Lower lobe of right lung (tissue), 2 donors: ENCODE data around the gene AMOTL2. TPM values are rescaled to one million over a fixed set of nuclear protein-coding genes. Genes with fewer than 3 reads are reported as not detected.

Source experiments
- ATAC-seq, 2 donors: fragments of 200-7000 bp; cut with Tn5 transposase; one replicate each; pipeline ENCODE4 v1.9.1; 2020 to 2022; ENCODE audit warnings: mild to moderate bottlenecking in 2 of 2, moderate library complexity in 2 of 2
- DNase-seq: peaks from one replicate; pipeline ENCODE4 v3.0.0-alpha.2; 2020
- H3K27ac ChIP-seq: fragments of 200-600 bp; one replicate; pipeline ENCODE4 v1.8.0; 2022
- H3K27me3 ChIP-seq: fragments of 200-600 bp; one replicate; pipeline ENCODE4 v1.8.0; 2022; ENCODE audit warnings: low read depth
- H3K36me3 ChIP-seq: fragments of 200-600 bp; one replicate; pipeline ENCODE4 v1.8.0; 2022; ENCODE audit warnings: mild to moderate bottlenecking
- H3K4me1 ChIP-seq: fragments of 200-600 bp; one replicate; pipeline ENCODE4 v1.8.0; 2022
- H3K4me3 ChIP-seq: fragments of 200-600 bp; one replicate; pipeline ENCODE4 v1.8.0; 2022; ENCODE audit warnings: mild to moderate bottlenecking
- H3K9me3 ChIP-seq: fragments of 200-600 bp; one replicate; pipeline ENCODE4 v1.8.0; 2022
- CTCF ChIP-seq: fragments of 200-600 bp; IDR thresholded peaks from one replicate; pipeline ENCODE4 v1.8.0; 2022; ENCODE audit warnings: antibody characterized with exemption, mild to moderate bottlenecking
- intact Hi-C: fragments of 100-400 bp; cut with DNase I; formaldehyde crosslinking; loops from one replicate; pipeline ENCODE4 v1.11.0; 2022
- total RNA-seq: library from RNA; stranded (reverse); fragmentation: NEBNext Ultra II Directional; extraction: Animal tissue kit (Norgen Biotek cat#: 25700); gene quantifications from one replicate; pipeline ENCODE4 v1.2.1, GENCODE V29; 2021
- donor health status: DM: no; HTN: yes; CAD: no; lungs with severe emphysema.

Gene AMOTL2
- total RNA-seq, 1 donor from 2014 or later = 77.8 TPM

GRCh38 chr3:134394380-134394779 lies 20.1 kb upstream of the AMOTL2 start:
- Histone ChIP-seq H3K27ac (no peak overlapping the region), H3K4me1 (no peaks in the 10 kb centered on the region), H3K4me3 (no peak overlapping the region), H3K27me3 (no peaks in the 10 kb centered on the region), H3K36me3 (no peaks in the 10 kb centered on the region), H3K9me3 (peaks cover 5% of the 10 kb centered on the region)
- no peak for ATAC-seq
- TF ChIP-seq CTCF = no peak
- intact Hi-C loops = no loop called here
- DNase-seq = no peak

GRCh38 chr3:134393074-134393473 lies 18.8 kb upstream of the AMOTL2 start:
- no peak for ATAC-seq
- TF ChIP-seq CTCF = no peak

GRCh38 chr3:134392336-134392983 lies 18.2 kb upstream of the AMOTL2 start:
- no peak overlapping the region for H3K4me3 ChIP-seq
- ATAC-seq (peak; percentile 42 to 44), DNase-seq (no peak)
- no peaks in the 10 kb centered on the region for H3K27me3 ChIP-seq
- intact Hi-C loops = no loop called here
- H3K36me3 ChIP-seq = no peaks in the 10 kb centered on the region
- H3K9me3 ChIP-seq = peaks cover 5% of the 10 kb centered on the region
- TF ChIP-seq CTCF = no peak
- H3K4me1 ChIP-seq = no peaks in the 10 kb centered on the region
- peak overlapping the region; percentile 24 for H3K27ac ChIP-seq

More at GRCh38 chr3:134393074-134393473, 18.8 kb upstream of the AMOTL2 start:
- H3K4me1 ChIP-seq = no peaks in the 10 kb centered on the region
- H3K4me3 ChIP-seq = no peak overlapping the region
- peak overlapping the region; percentile 24 for H3K27ac ChIP-seq
- intact Hi-C loops = no loop called here
- DNase-seq = no peak
- H3K36me3 ChIP-seq = no peaks in the 10 kb centered on the region
- H3K9me3 ChIP-seq = peaks cover 5% of the 10 kb centered on the region
- H3K27me3 ChIP-seq = no peaks in the 10 kb centered on the region

- Histone ChIP-seq H3K27me3 (no peaks in the 10 kb centered on the region), H3K4me1 (no peaks in the 10 kb centered on the region), H3K36me3 (no peaks in the 10 kb centered on the region), H3K9me3 (peaks cover 5% of the 10 kb centered on the region), H3K27ac (no peak overlapping the region), H3K4me3 (no peak overlapping the region)
- TF ChIP-seq CTCF = no peak
- intact Hi-C loops = no loop called here
- no peak for DNase-seq
- ATAC-seq = no peak
These were observed 15.6 kb upstream of the AMOTL2 start for GRCh38 chr3:134389865-134390264.

GRCh38 chr3:134388788-134389485 lies 14.7 kb upstream of the AMOTL2 start:
- no peak overlapping the region for H3K4me3 ChIP-seq
- H3K27me3 ChIP-seq = no peaks in the 10 kb centered on the region
- TF ChIP-seq CTCF = no peak
- DNase-seq = no peak
- intact Hi-C loops = no loop called here
- H3K9me3 ChIP-seq = peaks cover 5% of the 10 kb centered on the region
- no peaks in the 10 kb centered on the region for H3K36me3 ChIP-seq
- H3K4me1 ChIP-seq = no peaks in the 10 kb centered on the region
- ATAC-seq = peak in 1 of 2 donors; percentile 43
- no peak overlapping the region for H3K27ac ChIP-seq
